H1 (cell line): Measurements from ENCODE around the gene CAPZB. TPM values are rescaled to one million over a fixed set of nuclear protein-coding genes. Genes with fewer than 3 reads are reported as not detected.

Experiments used
- CTCF ChIA-PET: fragments of 300-600 bp; sonication (Branson Sonifier 250); formaldehyde crosslinking; loops from one replicate; lab custom pipeline; 2021; ENCODE audit not compliant: partially characterized antibody; lab: Charles Lee
- POLR2A ChIA-PET: fragments of 300-600 bp; sonication (Branson Sonifier 250); formaldehyde crosslinking; loops from one replicate; lab custom pipeline; 2021; ENCODE audit warnings: inconsistent platforms; ENCODE audit not compliant: partially characterized antibody; lab: Charles Lee
- DNase-seq, 2 experiments: peaks; one replicate each; pipeline versions ENCODE4 v3.0.0 to v3.0.0-alpha.2; 2010 to 2022; ENCODE audit warnings: low spot score in 2 of 2, low read depth in 1 of 2, mixed read lengths in 1 of 2
- FAIRE-seq: peaks from 2 replicates; lab custom pipeline; 2011; peaks lifted over from hg19 to GRCh38; lab: Jason Lieb, UNC
- H2AFZ ChIP-seq: 2 replicates; pipeline ENCODE4 v1.8.1; 2012; ENCODE audit warnings: low read length, inconsistent platforms
- H2AK5ac ChIP-seq: 2 replicates; pipeline ENCODE4 v1.6.1; 2013; ENCODE audit warnings: low read depth, low read length
- H2BK120ac ChIP-seq: replicated peaks from 2 replicates; pipeline ENCODE3; 2013; ENCODE audit warnings: low read depth, low read length, inconsistent platforms
- H2BK12ac ChIP-seq: 2 replicates; pipeline ENCODE4 v1.6.1; 2013; ENCODE audit warnings: low read depth, low read length
- H2BK15ac ChIP-seq: 2 replicates; pipeline ENCODE4 v1.6.1; 2013; ENCODE audit warnings: low read length
- H2BK20ac ChIP-seq: 2 replicates; pipeline ENCODE4 v1.6.1; 2013; ENCODE audit warnings: low read length
- H2BK5ac ChIP-seq: 2 replicates; pipeline ENCODE4 v1.6.1; 2013; ENCODE audit warnings: low read depth, low read length
- H3K14ac ChIP-seq: 2 replicates; pipeline ENCODE4 v1.6.1; 2013; ENCODE audit warnings: inconsistent platforms; ENCODE audit not compliant: insufficient read length
- H3K18ac ChIP-seq: 2 replicates; pipeline ENCODE4 v1.6.1; 2013; ENCODE audit warnings: low read length; ENCODE audit errors: extremely low read depth
- H3K23ac ChIP-seq: 2 replicates; pipeline ENCODE4 v1.6.1; 2013; ENCODE audit warnings: inconsistent platforms; ENCODE audit not compliant: insufficient read length
- H3K23me2 ChIP-seq: 2 replicates; pipeline ENCODE4 v1.6.1; 2013; ENCODE audit warnings: low read depth, low read length
- H3K27ac ChIP-seq: 2 replicates; pipeline ENCODE4 v1.6.1; 2011; ENCODE audit warnings: low read depth, low read length, inconsistent platforms
- H3K27me3 ChIP-seq, 4 experiments: replicated peaks in 1 of 4; 1 replicate in 1 of 4; 2 replicates in 3 of 4; pipeline versions ENCODE4 v1.6.1 to v1.8.1; 2011 to 2013; ENCODE audit warnings: low read length in 3 of 4, mild to moderate bottlenecking in 3 of 4, inconsistent platforms in 2 of 4, mixed read lengths in 2 of 4, moderate library complexity in 1 of 4; ENCODE audit not compliant: control insufficient read depth in 3 of 4, insufficient read depth in 3 of 4; ENCODE audit errors: extremely low read depth in 1 of 4
- H3K36me3 ChIP-seq, 4 experiments: 2 replicates each; pipeline versions ENCODE4 v1.6.1 to v1.8.1; 2011 to 2013; ENCODE audit warnings: mild to moderate bottlenecking in 4 of 4, low read length in 3 of 4, moderate library complexity in 2 of 4, control low read depth in 1 of 4, inconsistent platforms in 1 of 4; ENCODE audit not compliant: insufficient read depth in 4 of 4, control insufficient read depth in 2 of 4
- H3K4ac ChIP-seq: replicated peaks from 2 replicates; pipeline ENCODE3; 2013; ENCODE audit warnings: low read length, low read depth, mixed read lengths, inconsistent platforms; ENCODE audit not compliant: insufficient read length
- H3K4me1 ChIP-seq, 4 experiments: replicated peaks in 1 of 4; 1 replicate in 1 of 4; 2 replicates in 3 of 4; pipeline versions ENCODE4 v1.6.1 to v1.8.1; 2011 to 2013; ENCODE audit warnings: low read length in 3 of 4, inconsistent platforms in 2 of 4, mixed read lengths in 1 of 4; ENCODE audit not compliant: insufficient read depth in 4 of 4, control insufficient read depth in 3 of 4
- H3K4me2 ChIP-seq, 2 experiments: 2 replicates each; pipeline versions ENCODE4 v1.6.1 to v1.8.1; 2011 to 2013; ENCODE audit warnings: low read depth in 2 of 2, low read length in 2 of 2, control low read depth in 1 of 2, inconsistent platforms in 1 of 2, mild to moderate bottlenecking in 1 of 2; ENCODE audit not compliant: insufficient read depth in 1 of 2
- H3K4me3 ChIP-seq, 4 experiments: fragments of 200-600, 300-600 bp in 1 of 4; sonication (generic), shearing (Covaris generic), sonication (Bioruptor Twin) in 1 of 4; 2 replicates each; pipeline versions ENCODE4 v1.5.1 to v1.8.1; 2011 to 2016; ENCODE audit warnings: low read length in 4 of 4, low read depth in 3 of 4, control low read depth in 2 of 4, inconsistent platforms in 2 of 4, mild to moderate bottlenecking in 2 of 4, mixed read lengths in 1 of 4, moderate library complexity in 1 of 4; ENCODE audit not compliant: insufficient read depth in 2 of 4; ENCODE audit errors: extremely low read depth in 1 of 4
- H3K56ac ChIP-seq: replicated peaks from 2 replicates; pipeline ENCODE3; 2013; ENCODE audit warnings: low read depth, mild to moderate bottlenecking, mixed read lengths, low read length, inconsistent platforms; ENCODE audit not compliant: insufficient read length
- H3K79me1 ChIP-seq: 2 replicates; pipeline ENCODE4 v1.6.1; 2013; ENCODE audit warnings: low read depth, low read length, control low read depth
- H3K79me2 ChIP-seq, 2 experiments: 2 replicates each; pipeline versions ENCODE4 v1.6.1 to v1.8.1; 2012 to 2013; ENCODE audit warnings: low read length in 2 of 2, mild to moderate bottlenecking in 2 of 2, inconsistent platforms in 1 of 2; ENCODE audit not compliant: insufficient read depth in 2 of 2, control insufficient read depth in 1 of 2
- H3K9ac ChIP-seq, 4 experiments: replicated peaks in 1 of 4; 1 replicate in 1 of 4; 2 replicates in 3 of 4; pipeline versions ENCODE4 v1.6.1 to v1.8.1; 2011 to 2013; ENCODE audit warnings: low read depth in 3 of 4, low read length in 3 of 4, control low read depth in 2 of 4, mild to moderate bottlenecking in 2 of 4, moderate library complexity in 2 of 4, inconsistent platforms in 1 of 4; ENCODE audit errors: extremely low read depth in 1 of 4
- H3K9me3 ChIP-seq, 2 experiments: 2 replicates each; pipeline versions ENCODE4 v1.6.1 to v1.8.1; 2012 to 2013; ENCODE audit warnings: mild to moderate bottlenecking in 2 of 2, moderate library complexity in 2 of 2, control low read depth in 1 of 2, inconsistent platforms in 1 of 2, low read depth in 1 of 2, low read length in 1 of 2, mixed read lengths in 1 of 2; ENCODE audit not compliant: insufficient read depth in 2 of 2
- H4K20me1 ChIP-seq, 2 experiments: replicated peaks in 1 of 2; 2 replicates each; pipeline versions ENCODE3 to v1.8.1; 2011 to 2013; ENCODE audit warnings: inconsistent platforms in 2 of 2, low read length in 2 of 2, mild to moderate bottlenecking in 1 of 2; ENCODE audit not compliant: insufficient read depth in 2 of 2, control insufficient read depth in 1 of 2
- H4K5ac ChIP-seq: 2 replicates; pipeline ENCODE4 v1.6.1; 2013; ENCODE audit warnings: low read length, low read depth, mixed read lengths, inconsistent platforms; ENCODE audit not compliant: insufficient read length
- H4K8ac ChIP-seq: 2 replicates; pipeline ENCODE4 v1.8.0; 2013; ENCODE audit warnings: mild to moderate bottlenecking, moderate library complexity, low read length, inconsistent platforms; ENCODE audit not compliant: insufficient read depth; ENCODE audit errors: extremely low read depth
- H4K91ac ChIP-seq: replicated peaks from 2 replicates; pipeline ENCODE3; 2013; ENCODE audit warnings: low read length, mixed read lengths, inconsistent platforms; ENCODE audit not compliant: insufficient read length
- CHD2 ChIP-seq: IDR thresholded peaks from 2 replicates; pipeline ENCODE4 v1.6.1; 2012; ENCODE audit warnings: low read length, improper control_type of control experiment
- CTCF ChIP-seq, 3 experiments: IDR thresholded peaks; 1 replicate in 2 of 3; 2 replicates in 1 of 3; pipeline versions ENCODE4 v1.5.1 to v1.6.1; 2011; ENCODE audit warnings: low read length in 3 of 3, mild to moderate bottlenecking in 3 of 3, inconsistent platforms in 2 of 3, low read depth in 1 of 3, moderate library complexity in 1 of 3; ENCODE audit not compliant: insufficient read depth in 1 of 3; ENCODE audit errors: control extremely low read depth in 1 of 3
- GABPA ChIP-seq: IDR thresholded peaks from 2 replicates; pipeline ENCODE4 v1.6.1; 2011; ENCODE audit warnings: mild to moderate bottlenecking, low read length, moderate library complexity, borderline replicate concordance; ENCODE audit not compliant: insufficient read depth
- JUN ChIP-seq: IDR thresholded peaks from 2 replicates; pipeline ENCODE4 v1.6.1; 2011; ENCODE audit warnings: low read depth, mild to moderate bottlenecking, improper control_type of control experiment, low read length
- KDM1A ChIP-seq: fragments of 200-600, 300-600 bp; sonication (generic); IDR thresholded peaks from 2 replicates; pipeline ENCODE4 v1.7.1; 2016; ENCODE audit warnings: mild to moderate bottlenecking, low read length, borderline replicate concordance
- MAFK ChIP-seq: IDR thresholded peaks from 2 replicates; pipeline ENCODE4 v1.6.1; 2012; ENCODE audit warnings: low read depth, mild to moderate bottlenecking, improper control_type of control experiment, low read length
- NRF1 ChIP-seq: IDR thresholded peaks from 2 replicates; pipeline ENCODE4 v1.6.1; 2011; ENCODE audit warnings: mild to moderate bottlenecking, low read depth, low read length, improper control_type of control experiment
- RXRA ChIP-seq: IDR thresholded peaks from 2 replicates; pipeline ENCODE4 v1.6.1; 2011; ENCODE audit warnings: low read depth, mild to moderate bottlenecking, low read length, moderate library complexity; ENCODE audit not compliant: insufficient read depth
- SP1 ChIP-seq: IDR thresholded peaks from 2 replicates; pipeline ENCODE4 v1.6.1; 2011; ENCODE audit warnings: low read depth, low read length
- SP2 ChIP-seq: IDR thresholded peaks from 2 replicates; pipeline ENCODE4 v1.6.1; 2012; ENCODE audit warnings: mild to moderate bottlenecking, low read length, inconsistent platforms
- SUZ12 ChIP-seq: fragments of 200-600 bp; sonication (generic); IDR thresholded peaks from 2 replicates; pipeline ENCODE4 v1.6.1; 2012; ENCODE audit warnings: mild to moderate bottlenecking, inconsistent platforms, low read length, moderate library complexity, mixed read lengths
- ZNF274 ChIP-seq: IDR thresholded peaks from 2 replicates; pipeline ENCODE4 v1.7.0; 2012; ENCODE audit warnings: low read length, borderline replicate concordance; ENCODE audit errors: extremely low read depth
- WGBS, 2 experiments: shearing (Covaris generic) in 1 of 2; methylation state at CpG; one replicate each; pipeline versions ENCODE4 v1.1.6 to v1.1.7; 2013 to 2015; ENCODE audit warnings: low lambda C conversion rate in 2 of 2, mixed read lengths in 2 of 2, inconsistent platforms in 1 of 2, low coverage in 1 of 2, missing lambda C conversion rate in 1 of 2; ENCODE audit not compliant: insufficient replicate concordance in 2 of 2, insufficient coverage in 1 of 2, insufficient read length in 1 of 2; ENCODE audit errors: extremely low coverage in 1 of 2, missing lambda C conversion rate in 1 of 2; 5-methylcytosine and 5-hydroxymethylcytosine counted together
- polyA plus RNA-seq, 7 experiments: library from polyadenylated mRNA; depleted of rRNA in 3 of 7; stranded (reverse) in 5 of 7; unstranded in 2 of 7; fragments of >200 nt in 5 of 7; fragments of 200-250 nt in 2 of 7; gene quantifications; 1 replicate in 5 of 7; 2 replicates in 1 of 7; 4 replicates in 1 of 7; pipeline versions ENCODE4 v1.2.1 to v1.2.3, GENCODE V29; 2011 to 2013; ENCODE audit warnings: missing spikeins in 2 of 7, mixed read lengths in 2 of 7
- total RNA-seq: library from RNA; stranded (reverse); fragmentation: NEBNext Ultra II Directional; extraction: Animal tissue kit (Norgen Biotek cat#: 25700); gene quantifications from 2 replicates; pipeline ENCODE4 v1.2.1, GENCODE V29; 2021

CAPZB gene
- total and polyA plus RNA-seq, 2 of the 8 experiments (the other 6 are each of a cell fraction or from before 2014, with no cell fraction given) = 162 to 371 TPM

- Histone ChIP-seq H2AFZ (no peak overlapping the region), H2BK5ac (no peak overlapping the region), H3K23ac (no peak overlapping the region), H3K79me1 (no peaks in the 10 kb centered on the region; the same call in 1 of the 2 replicates), H3K4me3 (no peak overlapping the region), H3K4me2 (no peak overlapping the region), H3K79me2 (no peaks in the 10 kb centered on the region), H4K91ac (no peak overlapping the region), H2BK120ac (no peak overlapping the region), H3K27me3 (no peaks in the 10 kb centered on the region), H3K23me2 (no peaks in the 10 kb centered on the region), H2BK15ac (no peak overlapping the region), H3K36me3 (peaks cover 3 to 25% (median 7%) of the 10 kb centered on the region in 4 experiments; a peak in 6 of 8 replicates), H2BK12ac (no peak overlapping the region), H3K4me1 (peaks cover 0 to 11% (median 5%) of the 10 kb centered on the region in 4 experiments; a peak in 5 of 7 replicates), H3K14ac (no peak overlapping the region), H3K27ac (no peak overlapping the region), H3K18ac (no peak overlapping the region), H3K9me3 (no peaks in the 10 kb centered on the region), H4K20me1 (peaks cover 6% of the 10 kb centered on the region in 2 experiments), H3K56ac (no peak overlapping the region), H3K4ac (no peak overlapping the region), H3K9ac (no peak overlapping the region), H4K8ac (no peak overlapping the region), H4K5ac (no peak overlapping the region), H2AK5ac (no peak overlapping the region), H2BK20ac (no peak overlapping the region)
- ChIA-PET POLR2A (interaction anchor here (1.0 kb wide), 1 partner anchor 136 kb away, joined by 3 read pairs; no protein-coding TSS in a partner anchor), CTCF (interaction anchor here (0.6 to 8.0 kb wide), 18 partner anchors 9 to 295 kb away, joined by 3 to 72 read pairs (median 4); no protein-coding TSS in a partner anchor)
- no peak for FAIRE-seq
- no peak for DNase-seq
- 83% methylated on average over 7 of the region's 8 CpGs; no CpG with 5 or more reads in 1 of the 2 experiments for WGBS, 2 experiments
- TF ChIP-seq RXRA (no peak), ZNF274 (no peak), KDM1A (no peak), SUZ12 (no peak), CTCF (IDR thresholded peaks at IDR 0.05; ENCODE audit: control extremely low read depth in 1 of 3, insufficient read depth in 1 of 3, low read depth in 1 of 3, low read length in 3 of 3) (no peak), SP2 (no peak), JUN (no peak), CHD2 (no peak), SP1 (no peak), NRF1 (no peak), MAFK (no peak), GABPA (no peak)
Measured at GRCh38 chr1:19345391-19345790, 139.9 kb downstream of the CAPZB start.
